Measurements from ENCODE around the gene GORAB.
A peak's percentile ranks its signal among the peaks of the same experiment; 100 is the strongest.

GORAB gene

DNA sequence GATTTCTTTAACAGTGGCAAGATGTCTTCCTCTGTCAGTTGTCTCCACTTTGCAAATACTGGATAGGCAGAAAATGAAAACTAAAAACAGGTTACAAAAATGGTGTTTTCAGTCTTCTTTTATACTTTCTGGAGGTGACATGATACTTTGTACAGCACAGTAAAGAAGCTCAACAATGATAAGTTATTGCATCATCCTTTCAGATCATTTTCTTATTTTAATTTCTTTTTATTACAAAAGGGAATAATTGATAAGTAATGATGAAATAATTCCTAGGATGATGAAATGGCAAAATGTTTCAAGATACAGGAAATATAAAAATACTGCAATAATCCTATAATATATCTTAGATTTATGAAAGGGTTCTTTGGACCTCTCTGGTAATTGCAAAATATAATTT is 16.5 kb downstream of the GORAB start:
- no peak for DNase-seq (ENCODE audit: low read depth)
- H3K4me3 ChIP-seq (ENCODE audit: low read length), result no peak overlapping the region
- TF ChIP-seq, protein P1, sequence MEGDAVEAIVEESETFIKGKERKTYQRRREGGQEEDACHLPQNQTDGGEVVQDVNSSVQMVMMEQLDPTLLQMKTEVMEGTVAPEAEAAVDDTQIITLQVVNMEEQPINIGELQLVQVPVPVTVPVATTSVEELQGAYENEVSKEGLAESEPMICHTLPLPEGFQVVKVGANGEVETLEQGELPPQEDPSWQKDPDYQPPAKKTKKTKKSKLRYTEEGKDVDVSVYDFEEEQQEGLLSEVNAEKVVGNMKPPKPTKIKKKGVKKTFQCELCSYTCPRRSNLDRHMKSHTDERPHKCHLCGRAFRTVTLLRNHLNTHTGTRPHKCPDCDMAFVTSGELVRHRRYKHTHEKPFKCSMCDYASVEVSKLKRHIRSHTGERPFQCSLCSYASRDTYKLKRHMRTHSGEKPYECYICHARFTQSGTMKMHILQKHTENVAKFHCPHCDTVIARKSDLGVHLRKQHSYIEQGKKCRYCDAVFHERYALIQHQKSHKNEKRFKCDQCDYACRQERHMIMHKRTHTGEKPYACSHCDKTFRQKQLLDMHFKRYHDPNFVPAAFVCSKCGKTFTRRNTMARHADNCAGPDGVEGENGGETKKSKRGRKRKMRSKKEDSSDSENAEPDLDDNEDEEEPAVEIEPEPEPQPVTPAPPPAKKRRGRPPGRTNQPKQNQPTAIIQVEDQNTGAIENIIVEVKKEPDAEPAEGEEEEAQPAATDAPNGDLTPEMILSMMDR (IDR thresholded peaks at IDR 0.05; ENCODE audit: insufficient read depth, low read depth, low read length, missing control alignments), result no peak

DNA sequence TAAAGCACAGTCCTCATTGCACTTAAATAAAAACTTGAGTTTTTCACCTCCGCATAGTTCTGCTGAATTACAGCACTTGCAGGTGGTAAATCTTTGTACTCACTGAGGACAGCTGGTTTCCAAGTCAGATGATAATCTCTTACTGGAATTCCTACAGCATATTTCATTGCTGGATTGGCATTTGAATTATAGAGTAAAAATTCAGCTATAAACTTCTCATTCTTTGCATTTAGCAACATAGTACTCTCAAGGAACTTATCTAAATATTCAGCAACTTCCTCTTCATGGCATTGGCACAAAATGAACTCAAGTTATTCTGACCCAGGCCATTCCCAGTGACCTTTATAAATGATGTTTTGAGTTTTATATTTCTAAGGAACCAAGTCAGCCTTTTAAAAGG is 23.4 kb downstream of the GORAB start:
- no peak for DNase-seq (ENCODE audit: low read depth)
- TF ChIP-seq, protein P1 (IDR thresholded peaks at IDR 0.05; ENCODE audit: insufficient read depth, low read depth, low read length, missing control alignments), result no peak

DNA sequence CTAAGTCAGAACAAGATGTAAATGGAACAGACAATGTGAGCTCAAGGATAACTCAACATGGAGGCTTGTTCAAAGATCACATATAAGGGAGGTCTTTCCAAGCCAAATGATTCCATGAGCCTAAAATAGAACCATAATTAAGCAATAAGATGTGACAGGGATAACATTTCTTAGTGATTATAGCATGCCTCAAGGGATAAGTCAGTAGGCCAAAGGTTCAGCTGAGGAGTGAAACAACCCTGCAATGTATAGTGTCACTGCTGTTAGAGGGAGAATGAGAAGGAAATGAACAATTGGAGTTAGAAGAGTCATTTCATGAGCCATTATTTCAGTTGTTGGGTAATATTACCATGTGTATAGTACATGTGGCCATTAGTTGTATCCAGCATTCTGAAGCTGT is 25.0 kb downstream of the GORAB start:
- DNase-seq (ENCODE audit: low read depth), result peak; percentile 74
- TF ChIP-seq, protein P1 (IDR thresholded peaks at IDR 0.05; ENCODE audit: insufficient read depth, low read depth, low read length, missing control alignments), result no peak
- H3K4me3 ChIP-seq (ENCODE audit: low read length), result no peak overlapping the region

More for the DNA sequence above, 23.4 kb downstream of the GORAB start:
- no peak overlapping the region for H3K4me3 ChIP-seq (ENCODE audit: low read length)

DNA sequence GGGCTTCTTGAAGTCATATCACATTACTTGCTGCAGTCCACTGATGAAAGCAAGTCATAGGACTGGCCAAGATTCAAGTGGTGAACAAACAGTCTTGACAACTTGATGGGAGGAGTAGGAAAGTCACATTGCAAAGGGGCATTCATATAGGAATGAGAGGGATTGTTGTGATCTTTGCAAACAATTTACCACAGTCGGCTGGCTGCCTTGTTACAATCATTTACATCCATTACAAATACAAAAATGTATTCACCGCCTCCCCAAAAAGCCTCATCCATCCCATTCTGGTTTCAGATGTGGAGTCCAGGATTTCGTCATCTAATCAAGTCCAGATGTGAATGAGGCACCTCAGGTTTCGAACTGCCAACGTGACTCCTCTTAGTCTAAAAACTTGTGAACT is 26.8 kb downstream of the GORAB start:
- DNase-seq (ENCODE audit: low read depth), result no peak
- no peak overlapping the region for H3K4me3 ChIP-seq (ENCODE audit: low read length)
- TF ChIP-seq, protein P1 (IDR thresholded peaks at IDR 0.05; ENCODE audit: insufficient read depth, low read depth, low read length, missing control alignments), result no peak

DNA sequence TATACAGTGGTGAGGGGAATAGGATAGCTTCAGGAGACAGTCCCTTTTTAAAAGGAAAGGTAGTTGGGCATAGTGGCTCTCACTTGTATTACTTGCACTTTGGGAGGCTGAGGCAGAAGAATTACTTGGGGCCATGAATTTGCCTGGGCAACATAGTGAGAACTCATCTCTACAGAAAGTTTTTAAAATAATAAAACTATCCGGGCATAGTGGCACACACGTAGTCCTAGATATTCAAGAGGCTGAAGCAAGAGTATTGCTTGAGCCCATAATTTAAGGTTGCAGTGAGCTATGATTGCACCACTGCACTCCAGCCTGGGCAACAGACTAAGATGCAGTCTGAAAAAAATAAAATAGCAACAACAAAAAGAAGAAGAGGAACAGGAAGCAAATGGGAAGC is 27.2 kb downstream of the GORAB start:
- TF ChIP-seq, protein P1 (IDR thresholded peaks at IDR 0.05; ENCODE audit: insufficient read depth, low read depth, low read length, missing control alignments), result no peak
- no peak overlapping the region for H3K4me3 ChIP-seq (ENCODE audit: low read length)
- no peak for DNase-seq (ENCODE audit: low read depth)

DNA sequence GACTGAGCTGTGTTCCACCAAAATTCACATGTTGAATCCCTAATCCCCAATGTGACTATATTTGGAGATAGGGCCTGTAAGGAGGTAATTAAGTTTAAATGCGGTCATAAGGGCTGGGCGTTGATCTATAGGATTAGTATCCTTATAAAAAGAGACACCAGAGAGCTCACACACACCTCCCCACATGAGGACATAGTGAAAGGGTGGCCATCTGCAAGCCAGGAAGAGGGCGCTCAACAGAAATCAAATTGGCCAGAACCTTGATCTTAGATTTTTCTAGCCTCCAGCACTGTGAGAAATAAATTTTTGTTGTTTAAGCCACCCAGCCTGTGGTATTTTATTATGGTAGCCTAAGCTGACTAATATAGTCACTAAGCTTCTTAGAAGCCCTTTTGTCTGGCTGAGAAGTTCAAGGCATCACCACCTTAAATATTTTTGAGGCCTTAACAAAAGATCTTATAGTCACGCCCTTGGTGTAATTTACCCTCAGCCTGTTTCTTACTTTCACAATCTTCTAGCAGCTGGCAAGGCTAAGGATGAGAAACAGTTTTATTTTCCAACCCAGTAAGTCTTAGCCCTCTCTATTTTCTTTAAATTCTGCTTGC is 28.8 kb downstream of the GORAB start:
- no peak overlapping the region for H3K4me3 ChIP-seq (ENCODE audit: low read length)
- TF ChIP-seq, protein P1 (IDR thresholded peaks at IDR 0.05; ENCODE audit: insufficient read depth, low read depth, low read length, missing control alignments), result no peak
- DNase-seq (ENCODE audit: low read depth), result peak; percentile 25

DNA sequence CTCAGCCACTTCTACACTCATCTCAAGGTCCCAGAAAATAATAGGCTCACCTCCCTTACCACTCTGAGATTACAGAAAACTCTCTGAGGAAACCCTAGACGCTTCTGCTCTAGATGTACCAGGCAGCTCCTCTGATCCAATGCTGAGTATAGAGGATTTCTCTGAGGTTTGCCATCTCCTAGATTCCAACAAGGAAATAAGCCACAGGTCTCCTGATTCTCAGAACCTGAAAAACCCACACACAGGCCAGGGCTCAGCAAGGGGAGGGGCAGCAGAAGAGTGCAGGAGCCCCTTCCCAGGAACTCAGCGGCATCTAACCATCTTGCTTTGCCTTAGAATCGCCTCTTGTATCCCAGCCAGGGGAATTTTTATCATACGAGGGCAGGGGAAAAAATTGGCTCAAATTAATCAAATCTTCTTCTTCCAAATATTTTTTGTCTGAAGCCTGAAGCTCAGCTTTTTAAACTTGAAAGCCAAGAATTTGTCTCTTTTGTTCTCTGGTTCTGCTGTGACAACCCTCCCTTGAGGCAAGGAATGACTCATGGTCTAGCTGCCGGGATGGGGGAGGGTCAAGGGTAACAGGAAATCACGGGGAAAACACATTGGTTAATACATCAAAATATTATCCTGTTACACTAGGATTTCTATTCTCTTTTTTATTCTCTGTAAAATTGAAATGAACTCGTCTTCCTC is 30.8 kb downstream of the GORAB start:
- no peak overlapping the region for H3K4me3 ChIP-seq (ENCODE audit: low read length)
- DNase-seq (ENCODE audit: low read depth), result peak; percentile 90
- TF ChIP-seq, protein P1 (IDR thresholded peaks at IDR 0.05; ENCODE audit: insufficient read depth, low read depth, low read length, missing control alignments), result no peak

All from epithelial cell of esophagus (primary cell).